ENCODE measurements around the gene TMTC2.

The TMTC2 gene

GRCh38 chr12:83031196-83031595 is 344.5 kb downstream of the TMTC2 start:
- DNase-seq = no peak
- TF ChIP-seq POLR2A (IDR thresholded peaks at IDR 0.05; ENCODE audit: low read length) (no peak), GATA1 (IDR thresholded peaks at IDR 0.05; ENCODE audit: low read depth, low read length) (no peak)

GRCh38 chr12:83036847-83037246 is 350.1 kb downstream of the TMTC2 start:
- DNase-seq = no peak
- TF ChIP-seq POLR2A (IDR thresholded peaks at IDR 0.05; ENCODE audit: low read length) = no peak
- TF ChIP-seq GATA1 (IDR thresholded peaks at IDR 0.05; ENCODE audit: low read depth, low read length) = no peak

DNA sequence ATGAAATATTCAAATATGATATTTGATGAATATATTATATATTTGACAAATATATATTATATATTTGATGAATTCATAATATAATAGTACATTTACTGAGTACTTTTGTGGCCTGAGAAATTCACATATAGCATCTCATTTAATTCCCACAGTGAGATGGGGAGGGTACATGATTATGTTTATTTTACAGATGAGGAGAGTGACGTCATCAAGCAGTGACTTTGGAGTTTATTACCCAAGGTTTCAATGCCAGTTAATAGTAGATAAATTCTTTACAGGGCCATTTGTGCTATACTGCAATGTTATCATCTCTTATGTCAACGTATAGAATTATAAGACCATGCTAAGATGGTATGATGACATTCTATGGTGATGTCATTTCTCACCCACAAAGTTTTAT is 352.7 kb downstream of the TMTC2 start:
- DNase-seq = no peak

DNA sequence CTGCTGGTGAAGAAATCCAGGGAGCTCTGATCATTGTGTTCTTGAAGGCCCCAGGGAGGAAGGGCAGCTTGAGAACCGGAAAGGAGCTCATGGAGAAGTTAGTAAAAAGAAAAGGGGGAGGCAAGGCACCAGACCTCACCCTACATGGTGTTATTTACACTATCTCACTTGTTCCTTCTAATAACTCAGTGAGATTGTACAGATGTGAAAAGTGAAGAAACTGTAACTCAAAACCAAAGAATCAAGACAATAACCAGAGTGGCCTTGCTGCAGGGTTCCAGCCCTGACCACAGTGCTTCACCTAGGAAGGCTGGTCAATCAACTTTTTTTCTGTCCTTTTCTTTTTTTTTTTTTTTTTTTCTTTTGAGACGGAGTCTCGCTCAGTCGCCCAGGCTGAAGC is 353.6 kb downstream of the TMTC2 start:
- no peak for DNase-seq
- TF ChIP-seq POLR2A (IDR thresholded peaks at IDR 0.05; ENCODE audit: low read length) = no peak
- TF ChIP-seq GATA1 (IDR thresholded peaks at IDR 0.05; ENCODE audit: low read depth, low read length) = no peak

More for the DNA sequence above, 352.7 kb downstream of the TMTC2 start:
- TF ChIP-seq POLR2A (IDR thresholded peaks at IDR 0.05; ENCODE audit: low read length) (no peak), GATA1 (IDR thresholded peaks at IDR 0.05; ENCODE audit: low read depth, low read length) (no peak)

- TF ChIP-seq POLR2A (IDR thresholded peaks at IDR 0.05; ENCODE audit: low read length) = no peak
- no peak for TF ChIP-seq GATA1 (IDR thresholded peaks at IDR 0.05; ENCODE audit: low read depth, low read length)
- DNase-seq = no peak
Measured at GRCh38 chr12:83040991-83041390, 354.3 kb downstream of the TMTC2 start.

DNA sequence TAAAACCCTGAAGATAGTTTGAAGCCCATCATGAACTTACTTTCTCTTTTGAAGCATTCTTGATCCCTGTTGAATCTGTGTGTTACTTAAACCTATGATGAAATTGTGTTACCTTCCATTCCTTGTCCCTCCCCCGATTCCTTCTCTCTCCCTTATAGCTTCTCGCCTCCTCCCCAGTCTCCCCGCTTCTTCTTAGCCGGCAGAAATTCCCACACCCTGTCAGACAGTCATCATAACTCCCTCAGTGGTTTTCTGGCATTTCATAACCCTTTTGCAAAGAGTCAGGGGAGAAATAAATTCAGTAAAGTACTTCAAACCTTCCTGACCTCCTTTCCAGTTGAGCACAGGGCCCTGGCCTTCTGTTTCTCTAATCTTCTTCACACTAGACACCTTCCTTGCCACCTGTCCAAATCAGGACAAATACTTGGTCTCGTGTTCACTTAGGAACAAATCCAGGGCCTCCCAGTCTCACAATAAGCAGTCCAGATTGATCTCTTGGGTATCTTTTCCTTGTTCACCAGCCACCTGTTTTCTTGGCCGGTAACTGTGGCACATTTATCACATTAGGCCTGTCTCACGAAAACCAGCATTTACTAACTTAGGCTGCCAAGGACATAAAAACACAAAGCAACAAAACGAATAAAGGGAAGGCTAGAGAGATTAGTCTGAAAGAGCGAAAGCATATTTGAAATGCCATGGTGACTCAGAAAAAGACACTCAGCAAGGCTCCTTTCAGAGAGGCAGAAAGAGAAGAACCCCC is 355.9 kb downstream of the TMTC2 start:
- no peak for TF ChIP-seq POLR2A (IDR thresholded peaks at IDR 0.05; ENCODE audit: low read length)
- TF ChIP-seq GATA1 (IDR thresholded peaks at IDR 0.05; ENCODE audit: low read depth, low read length) = no peak
- no peak for DNase-seq

DNA sequence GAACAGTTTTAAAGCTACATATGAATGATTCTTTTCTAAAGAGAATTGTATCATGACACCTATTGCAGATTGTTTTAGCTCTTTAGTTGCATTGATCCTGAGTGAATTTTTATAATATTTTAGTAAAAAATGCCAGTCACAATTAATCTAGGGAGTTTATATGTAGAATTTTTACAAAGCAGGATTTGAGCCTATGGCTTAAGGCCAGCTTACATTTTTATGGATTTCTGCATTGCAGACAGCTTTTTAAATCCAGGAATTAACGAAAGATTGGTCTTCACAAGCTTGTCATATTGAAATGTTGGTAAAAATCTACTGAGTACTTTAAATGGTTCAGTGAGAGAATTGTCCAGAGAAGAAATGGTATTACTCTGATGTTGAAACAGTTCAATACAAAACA is 358.0 kb downstream of the TMTC2 start:
- no peak for DNase-seq

DNA sequence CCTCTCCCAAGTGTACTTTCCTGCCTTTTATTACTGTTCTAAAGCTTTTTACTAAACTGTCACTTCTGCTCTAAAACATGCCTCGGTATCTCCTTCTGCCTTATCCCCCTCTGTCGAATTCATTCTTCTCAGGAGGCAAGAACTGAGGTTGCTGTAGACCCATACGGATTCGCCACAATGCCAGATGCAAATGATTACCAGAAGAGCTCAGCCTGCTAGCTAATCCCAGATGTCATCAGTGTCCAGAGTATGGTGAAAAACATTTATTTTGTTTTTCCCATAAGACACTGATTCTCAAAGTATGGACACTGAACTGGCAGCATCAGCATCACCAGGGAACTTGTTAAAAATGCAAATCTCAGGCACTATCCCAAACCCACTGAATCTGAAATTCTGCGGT is 359.3 kb downstream of the TMTC2 start:
- no peak for TF ChIP-seq POLR2A (IDR thresholded peaks at IDR 0.05; ENCODE audit: low read length)
- no peak for TF ChIP-seq GATA1 (IDR thresholded peaks at IDR 0.05; ENCODE audit: low read depth, low read length)
- no peak for DNase-seq

More for the DNA sequence above, 358.0 kb downstream of the TMTC2 start:
- TF ChIP-seq POLR2A (IDR thresholded peaks at IDR 0.05; ENCODE audit: low read length) (no peak), GATA1 (IDR thresholded peaks at IDR 0.05; ENCODE audit: low read depth, low read length) (no peak)

DNA sequence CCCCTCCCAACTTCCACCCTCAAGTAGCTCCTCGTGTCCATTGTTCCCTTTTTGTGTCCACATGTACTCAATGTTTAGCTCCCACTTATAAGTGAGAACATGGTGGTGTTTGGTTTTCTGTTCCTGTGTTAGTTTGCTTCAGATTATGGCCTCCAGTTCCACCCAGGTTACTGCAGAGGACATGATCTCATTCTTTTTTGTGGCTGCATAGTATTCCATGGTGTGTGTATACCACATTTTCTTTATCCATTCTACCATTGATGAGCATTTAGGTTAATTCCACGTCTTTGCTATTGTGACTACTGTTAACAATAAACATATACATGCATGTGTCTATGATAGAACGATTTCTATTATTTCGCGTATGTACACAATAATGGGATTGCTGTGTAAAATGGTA is 362.6 kb downstream of the TMTC2 start:
- DNase-seq = no peak
- TF ChIP-seq POLR2A (IDR thresholded peaks at IDR 0.05; ENCODE audit: low read length) (no peak), GATA1 (IDR thresholded peaks at IDR 0.05; ENCODE audit: low read depth, low read length) (no peak)

DNA sequence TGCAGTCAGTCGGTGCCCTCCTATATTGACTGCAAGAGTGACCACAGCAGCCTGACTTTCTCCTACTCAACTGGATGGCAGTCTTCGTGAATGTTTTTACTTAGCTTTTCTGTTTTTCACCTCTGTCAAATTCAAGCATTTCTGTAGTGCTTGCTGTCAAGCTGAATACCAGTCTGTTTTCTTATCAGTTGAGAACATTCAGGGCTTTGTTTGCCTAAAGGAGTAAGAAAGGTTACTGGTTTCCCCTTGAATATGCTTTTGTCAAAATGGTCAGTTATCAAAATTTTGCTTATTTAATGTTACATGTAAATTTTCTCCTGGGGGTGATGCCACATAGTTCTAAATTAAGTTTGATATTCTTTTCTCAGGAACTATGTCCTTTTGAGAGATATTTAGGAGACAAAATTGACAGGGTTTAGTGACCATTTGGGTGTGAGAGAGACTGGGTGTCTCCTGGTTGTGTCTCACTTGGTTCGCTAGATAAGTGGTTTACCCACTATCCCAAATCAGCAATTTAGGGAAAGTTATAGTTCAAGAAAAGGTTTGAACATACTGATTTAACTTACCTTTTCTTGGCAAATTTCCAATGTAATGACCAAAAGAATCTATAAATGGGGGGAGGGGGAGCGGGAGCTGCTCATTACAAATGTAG is 366.3 kb downstream of the TMTC2 start:
- DNase-seq = no peak
- no peak for TF ChIP-seq POLR2A (IDR thresholded peaks at IDR 0.05; ENCODE audit: low read length)
- no peak for TF ChIP-seq GATA1 (IDR thresholded peaks at IDR 0.05; ENCODE audit: low read depth, low read length)

DNA sequence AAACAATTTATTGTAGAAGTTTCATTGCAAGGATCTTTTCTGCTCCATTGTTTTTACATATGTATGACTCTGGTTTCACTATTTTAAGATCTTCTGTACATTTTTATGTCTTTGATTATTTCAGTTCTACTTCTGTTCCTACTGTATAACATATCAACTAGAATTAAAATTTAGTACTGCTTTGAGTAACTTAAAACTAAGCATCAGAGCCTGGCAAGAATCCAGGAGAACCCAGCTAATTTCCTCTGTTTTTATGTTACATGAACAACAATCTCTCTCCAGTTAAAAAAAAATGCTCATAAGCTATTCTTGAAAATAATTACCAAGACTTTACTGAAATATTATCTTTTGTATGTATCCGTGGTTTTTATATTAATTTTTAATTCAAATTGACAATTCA is 370.7 kb downstream of the TMTC2 start:
- DNase-seq = no peak
- TF ChIP-seq POLR2A (IDR thresholded peaks at IDR 0.05; ENCODE audit: low read length) (no peak), GATA1 (IDR thresholded peaks at IDR 0.05; ENCODE audit: low read depth, low read length) (no peak)

GRCh38 chr12:83059107-83059506 is 372.4 kb downstream of the TMTC2 start:
- DNase-seq = no peak
- no peak for TF ChIP-seq GATA1 (IDR thresholded peaks at IDR 0.05; ENCODE audit: low read depth, low read length)

DNA sequence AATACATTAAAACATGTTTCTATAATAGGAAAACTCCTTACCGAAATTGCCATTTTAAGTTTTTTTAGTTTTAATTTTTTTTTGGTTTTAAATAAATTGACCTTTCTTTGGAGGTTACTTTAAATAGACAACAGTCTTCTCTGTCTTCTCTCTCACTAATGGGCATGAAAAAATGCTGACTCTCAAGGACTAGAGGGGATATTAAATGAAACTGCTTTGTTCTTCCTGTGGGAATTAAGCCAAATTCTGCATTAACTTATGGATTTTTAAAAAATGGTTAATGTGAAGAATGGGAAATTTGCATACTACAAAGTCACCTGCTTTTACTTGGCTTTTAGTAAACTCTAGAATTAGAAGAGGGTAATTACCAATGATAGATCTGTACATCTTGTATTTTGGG is 378.9 kb downstream of the TMTC2 start:
- no peak for DNase-seq
- TF ChIP-seq GATA1 (IDR thresholded peaks at IDR 0.05; ENCODE audit: low read depth, low read length) = no peak
- TF ChIP-seq POLR2A (IDR thresholded peaks at IDR 0.05; ENCODE audit: low read length) = no peak

DNA sequence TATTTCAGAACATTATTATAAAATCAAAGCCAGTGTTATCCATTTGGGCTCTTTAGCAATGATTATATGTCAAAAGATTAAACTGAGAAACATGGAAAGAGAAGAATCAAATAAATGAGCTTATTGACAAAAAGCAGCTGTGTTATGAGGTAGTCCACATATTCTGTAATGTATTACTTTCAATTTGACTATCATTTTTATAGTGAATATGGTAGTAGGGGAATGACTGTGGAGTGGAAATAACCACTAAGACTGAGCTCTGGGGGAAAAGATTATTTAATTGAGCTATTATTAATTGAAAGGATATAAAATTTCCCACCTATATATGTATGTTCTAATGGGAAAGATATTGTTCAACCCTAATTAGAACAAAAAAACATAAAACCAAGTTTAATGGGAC is 381.3 kb downstream of the TMTC2 start:
- TF ChIP-seq POLR2A (IDR thresholded peaks at IDR 0.05; ENCODE audit: low read length) = no peak
- no peak for TF ChIP-seq GATA1 (IDR thresholded peaks at IDR 0.05; ENCODE audit: low read depth, low read length)
- DNase-seq = no peak

GRCh38 chr12:83074358-83074894 is 387.7 kb downstream of the TMTC2 start:
- DNase-seq = peak in 1 of 2 experiments; percentile 0
- TF ChIP-seq POLR2A (IDR thresholded peaks at IDR 0.05; ENCODE audit: low read length) (no peak), GATA1 (IDR thresholded peaks at IDR 0.05; ENCODE audit: low read depth, low read length) (no peak)
